CD4-positive, alpha-beta T cell treated with Interferon gamma for 1 hour (primary cell): ENCODE measurements around the gene ZNF740.
"Not testable (repeated sequence)": the region's sequence is repeated elsewhere in the genome, so short reads cannot be mapped to it uniquely, and the experiment has no call there.

Experiments
- DNase-seq: peaks from one replicate; pipeline ENCODE4 v3.0.0-alpha.2; 2020

ZNF740 gene

GRCh38 chr12:53195516-53196420 is 15.2 kb downstream of the ZNF740 start:
- no peak for DNase-seq

- no peak for DNase-seq
Measured at GRCh38 chr12:53196486-53196885, 16.0 kb downstream of the ZNF740 start.

- DNase-seq = no peak
Measured at GRCh38 chr12:53197011-53197640, 16.6 kb downstream of the ZNF740 start.

GRCh38 chr12:53198486-53199110 is 18.1 kb downstream of the ZNF740 start:
- no peak for DNase-seq

GRCh38 chr12:53199700-53200099 is 19.2 kb downstream of the ZNF740 start:
- DNase-seq = no peak

GRCh38 chr12:53200107-53200457 is 19.6 kb downstream of the ZNF740 start:
- no peak for DNase-seq

- no peak for DNase-seq
Measured at GRCh38 chr12:53200458-53201176, 20.1 kb downstream of the ZNF740 start.

- DNase-seq = no peak
Measured at GRCh38 chr12:53201177-53201541, 20.6 kb downstream of the ZNF740 start.

GRCh38 chr12:53201639-53202038 is 21.1 kb downstream of the ZNF740 start:
- DNase-seq = no peak

- DNase-seq = not testable (repeated sequence)
Measured at GRCh38 chr12:53202316-53202715, 21.8 kb downstream of the ZNF740 start.

GRCh38 chr12:53204351-53204750 is 23.8 kb downstream of the ZNF740 start:
- DNase-seq = no peak

GRCh38 chr12:53205747-53206419 is 25.4 kb downstream of the ZNF740 start:
- peak; percentile 45 for DNase-seq

- peak; percentile 73 for DNase-seq
Measured at GRCh38 chr12:53207042-53207441, 26.5 kb downstream of the ZNF740 start, which contains the start of gene ITGB7. Gene ITGB7 (minus strand): TSS chr12:53207251. CDS start chr12:53200443, 6,808 bp downstream.

GRCh38 chr12:53208435-53208834 is 27.9 kb downstream of the ZNF740 start:
- DNase-seq = no peak

- DNase-seq = no peak
Measured at GRCh38 chr12:53208877-53209463, 28.4 kb downstream of the ZNF740 start.

- DNase-seq = no peak
Measured at GRCh38 chr12:53210843-53211242, 30.3 kb downstream of the ZNF740 start.

- no peak for DNase-seq
Measured at GRCh38 chr12:53211476-53212381, 31.2 kb downstream of the ZNF740 start.

- DNase-seq = no peak
Measured at GRCh38 chr12:53212931-53213330, 32.4 kb downstream of the ZNF740 start.

GRCh38 chr12:53213348-53213747 is 32.8 kb downstream of the ZNF740 start:
- DNase-seq = peak; percentile 80

GRCh38 chr12:53214221-53214620 is 33.7 kb downstream of the ZNF740 start:
- DNase-seq = no peak
